Small intestine (tissue), 7 donors: ENCODE results near the gene PCED1A. TPM values are rescaled to one million over a fixed set of nuclear protein-coding genes. Genes with fewer than 3 reads are reported as not detected.

Experiments used
- DNase-seq, 2 donors: peaks; one replicate each; pipeline versions ENCODE4 v3.0.0 to v3.0.0-alpha.2; 2013
- FAIRE-seq: peaks from 2 replicates; lab custom pipeline; 2012; peaks lifted over from hg19 to GRCh38; lab: Jason Lieb, UNC
- H3K27ac ChIP-seq, 3 donors: one replicate each; pipeline ENCODE4 v1.5.1; 2013; ENCODE audit warnings: low read length in 2 of 3, mild to moderate bottlenecking in 2 of 3, control low read depth in 1 of 3, inconsistent platforms in 1 of 3, low read depth in 1 of 3, moderate library complexity in 1 of 3
- H3K27me3 ChIP-seq, 3 donors: one replicate each; pipeline ENCODE4 v1.6.1; 2013; ENCODE audit warnings: low read length in 3 of 3, inconsistent platforms in 1 of 3; ENCODE audit not compliant: control insufficient read depth in 3 of 3, insufficient read depth in 3 of 3
- H3K36me3 ChIP-seq, 3 donors: one replicate each; pipeline ENCODE4 v1.6.1; 2013; ENCODE audit warnings: low read length in 3 of 3, inconsistent platforms in 1 of 3, low read depth in 1 of 3, mild to moderate bottlenecking in 1 of 3, moderate library complexity in 1 of 3; ENCODE audit not compliant: control insufficient read depth in 3 of 3, insufficient read depth in 2 of 3
- H3K4me1 ChIP-seq, 3 donors: one replicate each; pipeline ENCODE4 v1.6.1; 2013; ENCODE audit warnings: low read length in 2 of 3, inconsistent platforms in 1 of 3, low read depth in 1 of 3, mild to moderate bottlenecking in 1 of 3, moderate library complexity in 1 of 3; ENCODE audit not compliant: control insufficient read depth in 3 of 3, insufficient read depth in 2 of 3
- H3K4me3 ChIP-seq, 3 donors: one replicate each; pipeline ENCODE4 v1.5.1; 2013; ENCODE audit warnings: low read length in 3 of 3, control low read depth in 1 of 3, inconsistent platforms in 1 of 3, low read depth in 1 of 3, mild to moderate bottlenecking in 1 of 3, moderate library complexity in 1 of 3
- H3K9me3 ChIP-seq, 2 donors: one replicate each; pipeline ENCODE4 v1.6.1; 2013; ENCODE audit warnings: low read depth in 1 of 2, low read length in 1 of 2; ENCODE audit not compliant: control insufficient read depth in 2 of 2, insufficient read depth in 1 of 2
- WGBS, 3 donors: extraction: QIAGEN DNeasy Blood & Tissue Kit; methylation state at CpG; one replicate each; pipeline ENCODE4 v1.1.7; 2013; 5-methylcytosine and 5-hydroxymethylcytosine counted together
- polyA plus RNA-seq, 4 donors: library from polyadenylated mRNA; stranded (reverse) in 3 of 4; unstranded in 1 of 4; fragments of 200-250 nt in 3 of 4; fragments of 120-200 nt in 1 of 4; gene quantifications; one replicate each; pipeline versions ENCODE4 v1.2.1 to v1.2.3, GENCODE V29; 2013
- donor health status: healthy with polysubstance abuse.
- donor health status: control.
- donor health status: control.
- donor health status: Bipolar disorder and iron deficiency.
- donor health status: healthy.

PCED1A gene
- polyA plus RNA-seq, 4 donors = 19.9 to 63.3 (median 37.2) TPM

DNA sequence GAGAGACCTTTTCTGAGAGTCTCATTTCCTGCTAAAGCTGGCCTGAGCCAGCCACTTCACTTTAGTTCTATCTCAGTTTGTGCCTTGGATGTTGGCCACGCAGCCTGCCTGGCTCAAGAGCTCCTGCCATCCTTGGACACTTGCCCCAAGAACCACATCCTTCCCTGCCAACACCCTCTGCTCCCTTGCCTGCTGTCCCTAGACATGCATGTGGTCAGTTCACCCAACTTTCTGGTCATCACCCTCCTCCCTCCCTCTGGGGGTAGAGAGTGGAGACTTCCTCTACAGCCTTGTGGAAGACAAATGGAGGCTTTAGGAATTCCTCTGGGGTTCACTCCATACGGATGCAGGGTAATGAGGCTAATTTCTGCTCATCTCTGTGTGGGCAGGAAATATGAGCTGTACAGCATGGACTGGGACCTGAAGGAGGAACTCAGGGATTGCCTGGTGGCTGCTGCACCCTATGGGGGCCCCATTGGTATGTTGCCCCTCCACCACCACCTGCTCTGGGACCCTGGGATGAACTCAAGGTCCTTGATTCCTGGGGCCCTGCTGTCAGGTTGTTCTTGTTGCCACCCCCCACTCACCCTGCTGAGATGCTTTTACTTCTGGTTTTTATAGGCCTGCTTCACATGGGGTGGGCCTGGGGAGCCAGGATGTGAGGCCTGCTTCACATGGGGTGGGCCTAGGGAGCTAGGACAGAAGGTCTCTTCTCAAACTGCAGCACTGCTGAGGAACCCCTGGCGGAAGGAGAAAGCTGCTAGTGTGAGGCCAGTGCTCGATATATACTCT lies 19.1 kb upstream of the PCED1A start:
- FAIRE-seq = no peak
- DNase-seq = no peak

DNA sequence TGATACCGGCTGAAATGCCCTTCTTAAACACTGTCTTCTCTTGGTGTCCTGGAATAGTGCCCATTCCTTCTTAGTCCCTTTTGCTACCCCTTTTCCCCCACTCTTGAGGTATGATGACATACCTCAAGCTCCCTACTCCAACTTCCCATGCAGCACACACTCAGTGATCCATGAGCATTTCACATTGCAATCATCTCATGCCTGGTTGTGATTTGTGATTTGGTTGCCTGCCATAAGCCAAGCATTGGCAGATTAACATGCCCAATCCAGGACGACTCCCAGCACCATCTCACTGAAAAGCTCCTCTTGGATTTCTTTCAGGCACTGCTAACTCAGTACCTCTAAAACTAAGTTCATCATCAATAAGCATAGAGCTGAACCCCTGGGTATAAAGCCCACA lies 18.1 kb upstream of the PCED1A start:
- 92 to 96% (median 96%) methylated on average over 2 of the region's 2 CpGs for WGBS, 3 donors
- H3K36me3 ChIP-seq = peaks cover 4 to 46% (median 4%) of the 10 kb centered on the region in 3 donors
- H3K4me1 ChIP-seq = no peaks in the 10 kb centered on the region
- no peak overlapping the region for H3K4me3 ChIP-seq
- DNase-seq (no peak), FAIRE-seq (no peak)
- no peaks in the 10 kb centered on the region for H3K27me3 ChIP-seq
- no peak overlapping the region for H3K27ac ChIP-seq
- no peaks in the 10 kb centered on the region for H3K9me3 ChIP-seq

More for the DNA sequence above, 19.1 kb upstream of the PCED1A start:
- Histone ChIP-seq H3K27ac (no peak overlapping the region), H3K4me3 (no peak overlapping the region), H3K27me3 (no peaks in the 10 kb centered on the region), H3K4me1 (no peaks in the 10 kb centered on the region), H3K36me3 (peaks cover 4 to 51% (median 6%) of the 10 kb centered on the region in 3 donors), H3K9me3 (no peaks in the 10 kb centered on the region)
- 88 to 94% (median 89%) methylated on average over 4 of the region's 4 CpGs for WGBS, 3 donors

DNA sequence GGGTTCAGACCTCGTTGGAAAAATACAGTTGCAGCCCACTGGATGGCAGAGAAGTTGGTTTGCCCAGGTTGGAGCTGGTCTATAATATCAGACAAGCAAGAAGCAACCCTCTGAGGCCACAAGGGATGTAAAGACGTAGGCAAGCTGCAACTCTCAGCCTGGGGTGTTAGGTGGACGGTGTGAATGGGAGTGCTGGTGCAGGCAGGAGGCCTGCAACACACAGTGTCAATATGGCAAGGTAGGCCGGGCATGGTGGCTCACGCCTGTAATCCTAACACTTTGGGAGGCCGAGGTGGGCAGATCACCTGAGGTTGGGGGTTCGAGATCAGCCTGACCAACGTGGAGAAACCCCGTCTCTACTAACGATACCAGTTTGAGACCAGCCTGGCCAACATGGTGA lies 10.6 kb upstream of the PCED1A start:
- FAIRE-seq (no peak), DNase-seq (no peak)
- WGBS, 3 donors = 92 to 95% (median 95%) methylated on average over 10 of the region's 10 CpGs
- Histone ChIP-seq H3K27me3 (no peaks in the 10 kb centered on the region), H3K9me3 (no peaks in the 10 kb centered on the region), H3K36me3 (peaks cover 0 to 3% (median 0%) of the 10 kb centered on the region in 3 donors), H3K27ac (no peak overlapping the region), H3K4me1 (no peaks in the 10 kb centered on the region), H3K4me3 (no peak overlapping the region)

DNA sequence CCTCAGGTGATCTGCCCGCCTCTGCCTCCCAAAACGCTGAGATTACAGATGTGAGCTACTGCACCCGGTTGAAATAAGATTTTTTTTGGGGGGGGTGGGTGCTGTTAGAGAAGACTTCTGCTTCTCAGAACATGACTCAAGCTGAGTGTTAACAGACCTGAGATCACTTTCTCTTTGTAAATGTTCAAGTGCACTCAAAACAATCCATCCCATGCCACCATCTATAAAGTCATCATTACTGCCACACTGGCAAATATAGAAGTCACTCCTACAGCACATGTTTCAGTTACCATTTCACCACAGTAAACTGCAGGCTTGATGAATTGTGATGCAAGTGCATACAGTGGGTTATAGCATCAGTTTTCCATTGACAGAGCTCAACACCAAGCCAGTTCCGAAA lies 9.1 kb upstream of the PCED1A start:
- H3K36me3 ChIP-seq = peaks cover 0 to 3% (median 0%) of the 10 kb centered on the region in 3 donors

DNA sequence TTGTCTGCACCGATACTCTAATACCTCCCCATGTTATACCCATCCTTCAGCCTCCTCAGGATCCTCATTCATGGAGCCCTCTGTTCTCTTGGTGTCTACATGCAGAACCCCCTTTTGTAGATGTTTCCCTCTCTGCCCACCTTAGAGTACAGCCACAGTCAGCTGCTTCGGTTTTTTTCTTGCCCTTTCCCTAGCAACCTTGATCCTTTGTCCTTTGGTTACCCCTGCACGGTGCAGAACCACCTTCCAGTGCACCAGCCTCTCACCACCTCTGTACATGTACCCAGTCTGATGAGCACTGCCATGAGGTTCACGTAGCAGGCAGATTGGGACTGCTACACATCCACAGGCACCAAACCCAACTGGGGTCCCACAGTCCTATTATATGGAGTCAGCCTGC lies 7.3 kb upstream of the PCED1A start:
- FAIRE-seq (no peak), DNase-seq (no peak)
- no peak overlapping the region for H3K4me3 ChIP-seq
- H3K4me1 ChIP-seq = no peaks in the 10 kb centered on the region
- WGBS, 3 donors = 91 to 93% (median 93%) methylated on average over 4 of the region's 4 CpGs
- no peaks in the 10 kb centered on the region for H3K36me3 ChIP-seq
- H3K9me3 ChIP-seq = no peaks in the 10 kb centered on the region
- no peak overlapping the region for H3K27ac ChIP-seq
- H3K27me3 ChIP-seq = no peaks in the 10 kb centered on the region

More for the DNA sequence above, 9.1 kb upstream of the PCED1A start:
- DNase-seq (no peak), FAIRE-seq (no peak)
- Histone ChIP-seq H3K4me1 (no peaks in the 10 kb centered on the region), H3K4me3 (no peak overlapping the region), H3K27me3 (no peaks in the 10 kb centered on the region), H3K9me3 (no peaks in the 10 kb centered on the region), H3K27ac (no peak overlapping the region)
- 90 to 99% (median 90%) methylated on average over 4 of the region's 4 CpGs for WGBS, 3 donors

DNA sequence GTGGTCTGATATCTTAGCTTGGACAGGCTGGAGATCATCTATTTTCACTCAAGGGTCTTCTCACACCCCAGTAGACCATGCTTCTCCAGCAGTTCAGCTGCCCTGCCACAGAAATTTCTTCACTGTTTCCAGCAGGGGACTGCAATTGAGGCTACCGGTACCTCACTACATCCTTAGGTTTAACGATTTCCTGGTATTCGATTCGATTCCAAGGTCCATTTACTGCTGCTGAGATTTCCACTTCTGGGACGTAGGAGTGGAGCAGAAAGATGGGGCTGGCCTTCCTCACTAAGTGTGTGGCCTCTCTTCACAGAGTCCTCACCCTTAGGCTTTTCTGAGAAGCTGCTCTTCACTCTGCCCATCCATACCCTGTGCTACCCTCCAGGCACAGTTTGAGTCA lies 6.2 kb upstream of the PCED1A start:
- no peaks in the 10 kb centered on the region for H3K36me3 ChIP-seq
- 19 to 58% (median 42%) methylated on average over 5 of the region's 5 CpGs for WGBS, 3 donors
- no peaks in the 10 kb centered on the region for H3K9me3 ChIP-seq
- no peaks in the 10 kb centered on the region for H3K27me3 ChIP-seq
- FAIRE-seq (no peak), DNase-seq (peak in 1 of 2 donors; percentile 13)
- H3K4me1 ChIP-seq = peaks cover 0 to 3% (median 2%) of the 10 kb centered on the region in 3 donors
- H3K4me3 ChIP-seq = no peak overlapping the region
- H3K27ac ChIP-seq = no peak overlapping the region

DNA sequence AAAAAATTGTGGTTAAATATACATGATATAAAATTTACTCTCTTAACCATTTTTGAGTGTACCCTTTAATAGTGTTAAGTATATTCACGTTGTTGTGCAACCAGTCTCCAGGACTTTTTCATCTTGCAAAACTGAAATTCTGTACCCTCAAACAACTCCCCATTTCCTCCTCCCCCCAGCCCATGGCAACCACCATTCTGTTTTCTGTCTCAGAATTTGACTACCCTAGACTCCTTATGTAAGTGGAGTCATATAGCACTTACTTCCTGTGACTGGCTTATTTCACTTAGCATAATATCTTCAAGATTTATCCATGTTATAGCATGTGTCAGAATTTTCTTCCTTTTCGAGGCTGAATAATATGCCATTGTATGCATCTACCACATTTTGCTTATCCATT lies 5.2 kb upstream of the PCED1A start:
- Histone ChIP-seq H3K27ac (no peak overlapping the region), H3K4me1 (peaks cover 0 to 7% (median 7%) of the 10 kb centered on the region in 3 donors), H3K4me3 (no peak overlapping the region), H3K27me3 (no peaks in the 10 kb centered on the region), H3K9me3 (no peaks in the 10 kb centered on the region), H3K36me3 (no peaks in the 10 kb centered on the region)
- WGBS, 3 donors = 67 to 90% (median 88%) methylated on average over 2 of the region's 2 CpGs
- DNase-seq (no peak), FAIRE-seq (no peak)

DNA sequence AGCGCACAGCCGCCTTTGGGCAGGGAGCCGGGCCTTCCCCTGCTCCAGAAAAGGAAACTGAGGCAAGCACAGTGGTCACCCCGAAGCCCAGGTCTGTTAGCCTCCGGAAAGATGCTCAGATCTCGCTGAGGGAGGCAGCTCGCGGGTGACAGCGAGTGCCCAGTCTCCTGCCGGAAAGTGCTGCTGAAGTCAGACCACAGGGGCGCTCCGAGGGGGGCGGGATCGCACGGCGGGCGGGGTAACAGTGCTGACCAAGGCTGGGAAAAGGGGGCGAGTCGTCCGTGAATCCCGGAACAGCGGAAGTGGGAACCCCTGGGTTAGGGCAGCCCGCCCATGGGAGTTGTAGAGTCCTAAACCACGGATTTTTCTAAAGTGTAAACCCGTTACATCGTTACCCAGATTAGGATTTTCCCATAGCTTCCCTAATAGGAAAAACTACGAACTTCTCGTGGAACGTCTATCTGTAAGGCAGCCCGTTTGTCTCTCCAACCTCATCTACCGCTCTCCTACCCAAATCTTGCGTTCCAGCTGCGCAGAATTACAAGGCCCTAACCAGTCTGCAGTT lies 594 bp upstream of the PCED1A start:
- Histone ChIP-seq H3K4me1 (peaks cover 0 to 12% (median 7%) of the 10 kb centered on the region in 3 donors), H3K4me3 (peak overlapping the region; percentile 81 to 90 (median 89)), H3K27ac (peak overlapping the region in 2 of 3 donors; percentile 38 to 96), H3K9me3 (no peaks in the 10 kb centered on the region), H3K27me3 (no peaks in the 10 kb centered on the region), H3K36me3 (peaks cover 0 to 17% (median 0%) of the 10 kb centered on the region in 3 donors)
- peak; percentile 11 to 69 for DNase-seq
- 7 to 8% (median 8%) methylated on average over 33 of the region's 33 CpGs for WGBS, 3 donors
- no peak for FAIRE-seq
